Endothelial cell of umbilical vein (primary cell): ENCODE results near the gene ELMO1. TPM values are rescaled to one million over a fixed set of nuclear protein-coding genes. Genes with fewer than 3 reads are reported as not detected.

Experiments
- BruUV-seq: library from RNA; stranded (reverse); fragments of 400-500 nt; replicated peaks from 2 replicates; lab custom pipeline; 2021; lab: Mats Ljungman, UMichigan
- CTCF ChIA-PET: fragments of 300-600, 350-600 bp; sonication (Branson Sonifier 250); formaldehyde crosslinking; loops from one replicate; lab custom pipeline; 2021; ENCODE audit warnings: antibody characterized with exemption, inconsistent platforms; lab: Charles Lee
- POLR2A ChIA-PET: fragments of 300-600, 350-600 bp; sonication (Branson Sonifier 250); formaldehyde crosslinking; loops from one replicate; lab custom pipeline; 2021; ENCODE audit warnings: antibody characterized with exemption, inconsistent platforms; lab: Charles Lee
- DNase-seq: peaks from one replicate; pipeline ENCODE4 v3.0.0-alpha.2; 2011; ENCODE audit warnings: low read depth, low spot score
- FAIRE-seq: peaks from 2 replicates; lab custom pipeline; 2011; peaks lifted over from hg19 to GRCh38; lab: Jason Lieb, UNC
- H2AFZ ChIP-seq: 2 replicates; pipeline ENCODE4 v1.6.0; 2012; ENCODE audit warnings: low read depth, low read length, control low read depth, inconsistent platforms
- H3K27ac ChIP-seq: 2 replicates; pipeline ENCODE4 v1.5.1; 2011; ENCODE audit warnings: low read depth, mild to moderate bottlenecking, control low read depth, low read length, moderate library complexity; ENCODE audit not compliant: insufficient read depth
- H3K27me3 ChIP-seq, 2 experiments: 2 replicates each; pipeline versions ENCODE4 v1.6.0 to v1.6.1; 2011; ENCODE audit warnings: low read length in 2 of 2, mixed read lengths in 1 of 2; ENCODE audit not compliant: control insufficient read depth in 2 of 2, insufficient read depth in 2 of 2
- H3K36me3 ChIP-seq, 2 experiments: 2 replicates in 1 of 2; 3 replicates in 1 of 2; pipeline ENCODE4 v1.5.1; 2011; ENCODE audit warnings: low read length in 2 of 2, mild to moderate bottlenecking in 1 of 2, moderate library complexity in 1 of 2; ENCODE audit not compliant: control insufficient read depth in 2 of 2, insufficient read depth in 2 of 2; ENCODE audit errors: extremely low read depth in 1 of 2
- H3K4me1 ChIP-seq: 3 replicates; pipeline ENCODE4 v1.5.1; 2011; ENCODE audit warnings: mild to moderate bottlenecking, low read length; ENCODE audit not compliant: control insufficient read depth, insufficient read depth; ENCODE audit errors: extremely low read depth
- H3K4me2 ChIP-seq: 2 replicates; pipeline ENCODE4 v1.6.1; 2011; ENCODE audit warnings: low read length, control low read depth, mixed read lengths; ENCODE audit not compliant: insufficient read depth
- H3K4me3 ChIP-seq, 3 experiments: fragments of 200-600 bp in 1 of 3; sonication (generic), shearing (Covaris generic) in 1 of 3; replicated peaks in 1 of 3; 2 replicates each; pipeline ENCODE4 v1.5.1; 2011 to 2016; ENCODE audit warnings: control low read depth in 3 of 3, low read length in 3 of 3, mild to moderate bottlenecking in 2 of 3, inconsistent platforms in 1 of 3, low read depth in 1 of 3, moderate library complexity in 1 of 3; ENCODE audit not compliant: insufficient read depth in 1 of 3
- H3K79me2 ChIP-seq: 2 replicates; pipeline ENCODE4 v1.6.0; 2012; ENCODE audit warnings: low read length, inconsistent platforms; ENCODE audit not compliant: control insufficient read depth, insufficient read depth
- H3K9ac ChIP-seq: replicated peaks from 2 replicates; pipeline ENCODE3; 2011; ENCODE audit warnings: low read length, control low read depth; ENCODE audit not compliant: insufficient read depth; ENCODE audit errors: extremely low read depth
- H3K9me1 ChIP-seq: replicated peaks from 3 replicates; pipeline ENCODE4 v1.6.0; 2011; ENCODE audit warnings: mild to moderate bottlenecking, low read length; ENCODE audit not compliant: control insufficient read depth, insufficient read depth; ENCODE audit errors: extremely low read depth
- H3K9me3 ChIP-seq: replicated peaks from 2 replicates; pipeline ENCODE4 v1.5.1; 2012; ENCODE audit warnings: low read length, inconsistent platforms; ENCODE audit not compliant: control insufficient read depth, insufficient read depth
- H4K20me1 ChIP-seq: replicated peaks from 2 replicates; pipeline ENCODE3; 2011; ENCODE audit warnings: mild to moderate bottlenecking, low read length; ENCODE audit not compliant: control insufficient read depth, insufficient read depth; ENCODE audit errors: extremely low read depth
- CTCF ChIP-seq, 2 donors: IDR thresholded peaks; 1 replicate in 1 of 2; 2 replicates in 1 of 2; pipeline ENCODE4 v1.5.1; 2011; ENCODE audit warnings: low read length in 2 of 2, mild to moderate bottlenecking in 2 of 2, moderate library complexity in 2 of 2, control low read depth in 1 of 2, inconsistent platforms in 1 of 2, low read depth in 1 of 2; ENCODE audit not compliant: insufficient read depth in 1 of 2; ENCODE audit errors: extremely low read depth in 1 of 2
- EZH2 ChIP-seq: IDR thresholded peaks from 2 replicates; pipeline ENCODE4 v1.6.1; 2012; ENCODE audit warnings: borderline replicate concordance, low read depth, mild to moderate bottlenecking, moderate library complexity, low read length, inconsistent platforms; ENCODE audit not compliant: severe bottlenecking
- FOS ChIP-seq: IDR thresholded peaks from 2 replicates; pipeline ENCODE4 v1.6.1; 2011; ENCODE audit warnings: mild to moderate bottlenecking, low read length, moderate library complexity, borderline replicate concordance; ENCODE audit not compliant: insufficient read depth
- GATA2 ChIP-seq: IDR thresholded peaks from 2 replicates; pipeline ENCODE4 v1.7.0; 2011; ENCODE audit warnings: low read depth, mild to moderate bottlenecking, moderate library complexity, mixed read lengths, low read length; ENCODE audit not compliant: insufficient read length, insufficient read depth
- JUN ChIP-seq: IDR thresholded peaks from 2 replicates; pipeline ENCODE4 v1.6.1; 2011; ENCODE audit warnings: borderline replicate concordance, low read depth; ENCODE audit not compliant: insufficient read length, insufficient read depth
- MAX ChIP-seq: IDR thresholded peaks from 2 replicates; pipeline ENCODE4 v1.6.1; 2011; ENCODE audit not compliant: insufficient read depth, insufficient read length
- MYC ChIP-seq: IDR thresholded peaks from one replicate; pipeline ENCODE4 v1.6.1; 2011; ENCODE audit warnings: mild to moderate bottlenecking, low read depth, low read length
- POLR2A ChIP-seq: IDR thresholded peaks from 2 replicates; pipeline ENCODE4 v1.6.1; 2012; ENCODE audit warnings: low read depth, mild to moderate bottlenecking, control low read depth, low read length
- POLR2AphosphoS5 ChIP-seq: IDR thresholded peaks from 2 replicates; pipeline ENCODE4 v1.6.1; 2012; ENCODE audit warnings: low read depth, mild to moderate bottlenecking, control low read depth, low read length, moderate library complexity; ENCODE audit not compliant: insufficient read depth
- dilution Hi-C: fragments of 300-500 bp; cut with MboI; formaldehyde crosslinking; loops from one replicate; pipeline ENCODE4 v1.15.0; 2019; ENCODE audit warnings: low sequenced_read_pairs; ENCODE audit not compliant: extremely low pct_ligation_motif_present
- intact Hi-C: fragments of 100-400 bp; cut with micrococcal nuclease; formaldehyde crosslinking; loops from one replicate; pipeline ENCODE4 v1.10.0; 2022
- polyA plus RNA-seq, 4 experiments: library from polyadenylated mRNA; depleted of rRNA in 3 of 4; stranded (reverse) in 3 of 4; unstranded in 1 of 4; fragments of >200 nt; gene quantifications; 2 replicates each; pipeline versions ENCODE4 v1.2.1 to v1.2.3, GENCODE V29; 2011 to 2012; ENCODE audit warnings: missing spikeins in 1 of 4
- total RNA-seq: library from RNA; stranded (reverse); gene quantifications from 2 replicates; pipeline ENCODE4 v1.2.3, GENCODE V29; 2021

The ELMO1 gene
- total and polyA plus RNA-seq, 2 donors (not counting 3 experiments of a cell fraction or from before 2014, with no cell fraction given) = 17.0 to 30.6 TPM

GRCh38 chr7:37336259-37336658 is 112.4 kb downstream of the ELMO1 start:
- no peaks in the 10 kb centered on the region for H3K27me3 ChIP-seq
- H3K4me2 ChIP-seq = no peak overlapping the region
- no peak overlapping the region for H3K27ac ChIP-seq
- TF ChIP-seq POLR2A (no peak), CTCF (IDR thresholded peaks at IDR 0.05; ENCODE audit: extremely low read depth in 1 of 2, insufficient read depth in 1 of 2, low read depth in 1 of 2, low read length in 2 of 2) (no peak), POLR2AphosphoS5 (no peak), JUN (no peak), EZH2 (no peak), MAX (no peak), MYC (no peak), GATA2 (no peak), FOS (no peak)
- intact Hi-C loops (no loop called here), dilution Hi-C loops (no loop called here)
- BruUV-seq = no TSS peak
- FAIRE-seq (no peak), DNase-seq (no peak)
- no peak overlapping the region for H3K4me3 ChIP-seq
- POLR2A ChIA-PET = no interaction called here
- H4K20me1 ChIP-seq = no peaks in the 10 kb centered on the region
- CTCF ChIA-PET = no interaction called here
- peaks cover 16% of the 10 kb centered on the region for H3K4me1 ChIP-seq
- H2AFZ ChIP-seq = no peak overlapping the region
- H3K36me3 ChIP-seq = no peaks in the 10 kb centered on the region
- no peak overlapping the region for H3K9ac ChIP-seq
- H3K9me1 ChIP-seq = no peaks in the 10 kb centered on the region
- H3K79me2 ChIP-seq = no peaks in the 10 kb centered on the region
- no peaks in the 10 kb centered on the region for H3K9me3 ChIP-seq
